Amniotic epithelial cell (primary cell): ENCODE results near the gene GTF2IRD1.
A peak's percentile ranks its signal among the peaks of the same experiment; 100 is the strongest.
"Not testable (repeated sequence)": the region's sequence is repeated elsewhere in the genome, so short reads cannot be mapped to it uniquely, and the experiment has no call there.

Source experiments
- DNase-seq: peaks from one replicate; pipeline ENCODE4 v3.0.0-alpha.2; 2010; ENCODE audit warnings: low read depth

The GTF2IRD1 gene

DNA sequence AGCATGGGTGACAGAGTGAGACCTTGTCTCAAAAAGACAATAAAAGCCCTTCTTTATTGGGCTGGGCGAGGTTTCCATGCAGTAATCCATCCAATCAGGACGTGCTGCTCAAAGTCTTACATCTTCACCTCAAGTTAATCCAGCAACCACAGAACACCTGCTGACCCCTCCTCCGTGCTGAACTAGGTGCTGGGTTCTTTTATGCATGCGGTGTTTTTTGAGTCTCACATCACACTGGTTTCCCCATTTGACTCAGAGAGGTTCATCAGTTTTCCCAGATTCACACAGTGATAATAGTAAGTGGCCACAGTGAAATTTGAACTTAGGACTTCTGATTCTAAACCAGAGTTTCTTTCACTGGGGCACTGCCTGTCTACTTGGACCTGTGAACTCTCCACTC lies 145.5 kb downstream of the GTF2IRD1 start:
- no peak for DNase-seq

- no peak for DNase-seq
These were observed 150.8 kb downstream of the GTF2IRD1 start for GRCh38 chr7:74604326-74605020.

DNA sequence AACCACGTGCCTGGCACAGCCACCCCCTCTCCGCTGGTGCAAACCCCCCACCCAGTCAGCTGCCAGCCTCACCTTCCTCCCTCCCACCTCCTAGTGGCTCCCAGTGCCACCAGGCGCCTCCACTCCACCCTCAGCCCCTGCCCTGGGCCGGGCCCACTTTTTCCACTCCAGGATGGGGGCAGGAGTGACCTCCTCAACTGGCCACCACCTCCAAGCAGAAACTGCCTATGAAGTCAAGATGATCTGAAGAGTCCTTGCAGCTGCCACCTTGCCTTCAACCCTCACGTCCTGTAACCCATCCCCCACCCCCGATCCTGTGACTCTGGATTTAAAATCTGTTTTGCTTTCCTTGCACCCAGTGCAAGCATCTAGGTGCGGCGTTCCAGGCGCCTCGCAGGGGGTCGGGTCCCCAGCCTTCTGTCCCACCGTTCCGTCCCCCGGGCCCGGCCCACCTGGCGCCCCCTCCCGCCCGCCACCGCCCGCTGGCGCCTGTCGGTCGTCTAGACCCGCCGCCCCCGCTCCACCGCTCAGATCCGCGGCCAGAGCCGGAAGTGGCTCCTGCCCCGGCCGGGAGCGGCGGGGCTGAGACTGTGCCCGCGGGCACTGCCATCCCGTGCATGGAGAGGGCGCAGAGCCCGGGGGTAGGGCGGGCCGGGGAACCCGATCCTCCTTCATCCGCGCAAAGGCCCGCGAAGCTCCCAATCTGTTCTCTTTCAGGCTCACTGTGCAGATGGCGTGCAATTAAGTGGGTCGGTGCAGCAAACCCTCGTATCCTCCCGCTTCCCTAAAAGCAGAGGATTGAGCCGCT lies 152.6 kb downstream of the GTF2IRD1 start:
- no peak for DNase-seq

DNA sequence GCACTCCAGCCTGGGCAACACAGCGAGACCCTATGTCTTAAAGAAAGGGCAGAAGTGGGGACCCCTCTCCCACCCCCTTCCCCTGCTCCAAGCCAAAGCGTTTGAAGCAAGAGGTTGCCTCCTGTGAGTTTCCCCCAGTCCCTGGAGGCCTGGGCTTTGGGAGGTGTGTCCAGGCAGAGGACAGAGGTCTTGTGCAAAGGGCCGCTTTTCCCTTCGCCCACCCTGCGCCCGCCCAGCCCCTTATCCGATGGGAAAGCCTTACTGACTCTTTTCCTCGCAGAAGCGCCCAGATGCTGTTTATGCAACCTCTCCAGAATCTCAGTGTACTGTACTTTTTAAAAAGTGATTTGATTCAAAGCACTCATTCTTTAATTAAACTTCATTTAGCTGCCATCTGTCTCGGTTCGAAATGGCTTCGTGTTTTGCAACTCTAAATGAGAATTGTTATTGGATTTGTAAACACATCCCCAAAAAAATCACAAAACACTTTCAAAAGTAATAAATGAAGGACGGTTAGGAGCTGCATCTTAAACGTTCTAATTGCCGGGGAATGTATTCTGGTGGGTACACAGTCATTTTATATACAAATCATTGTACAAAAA lies 153.3 kb downstream of the GTF2IRD1 start:
- no peak for DNase-seq

GRCh38 chr7:74612015-74612829 lies 158.5 kb downstream of the GTF2IRD1 start:
- peak; percentile 42 for DNase-seq

DNA sequence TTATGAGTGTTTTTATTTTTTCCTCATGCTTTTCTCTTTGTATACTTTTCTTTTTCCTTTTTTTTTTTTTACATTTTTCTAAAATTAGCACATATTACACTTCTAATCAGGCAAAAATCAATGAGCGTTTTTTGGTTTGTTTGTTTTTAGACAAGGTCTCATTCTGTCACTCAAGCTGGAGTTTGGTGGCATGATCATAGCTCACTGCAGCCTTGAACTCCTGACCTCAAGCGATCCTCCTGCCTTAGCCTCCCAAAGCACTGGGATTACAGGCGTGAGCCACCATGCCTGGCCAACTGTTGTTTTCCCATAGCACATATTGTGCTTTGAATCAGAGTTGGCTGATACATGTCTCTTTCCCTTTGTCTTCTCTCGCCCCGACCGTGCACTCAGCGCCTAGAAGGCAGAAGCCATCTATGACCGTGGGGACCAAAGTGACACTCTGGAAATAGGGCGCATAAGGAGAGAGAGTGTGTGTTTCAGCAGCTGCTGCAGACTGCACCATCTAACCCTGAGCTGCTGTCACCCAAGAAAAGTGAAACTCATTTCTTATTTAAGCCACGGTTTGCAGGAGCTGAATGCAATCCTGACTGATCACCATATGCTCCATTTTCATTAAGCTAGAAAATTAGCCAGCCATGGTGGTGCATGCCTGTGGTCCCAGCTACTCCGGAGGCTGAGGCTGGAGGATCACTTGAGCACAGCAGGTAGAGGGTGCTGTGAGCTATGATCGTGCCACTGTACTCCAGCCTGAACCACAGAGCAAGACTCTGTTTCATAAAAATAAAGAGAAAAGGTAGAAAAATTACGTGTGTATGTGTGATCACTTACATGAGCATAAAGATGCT lies 162.5 kb downstream of the GTF2IRD1 start:
- DNase-seq = no peak

GRCh38 chr7:74617180-74617744 lies 163.6 kb downstream of the GTF2IRD1 start:
- peak; percentile 12 for DNase-seq

GRCh38 chr7:74619235-74619860 lies 165.6 kb downstream of the GTF2IRD1 start:
- no peak for DNase-seq

GRCh38 chr7:74622228-74622749 lies 168.6 kb downstream of the GTF2IRD1 start:
- no peak for DNase-seq

DNA sequence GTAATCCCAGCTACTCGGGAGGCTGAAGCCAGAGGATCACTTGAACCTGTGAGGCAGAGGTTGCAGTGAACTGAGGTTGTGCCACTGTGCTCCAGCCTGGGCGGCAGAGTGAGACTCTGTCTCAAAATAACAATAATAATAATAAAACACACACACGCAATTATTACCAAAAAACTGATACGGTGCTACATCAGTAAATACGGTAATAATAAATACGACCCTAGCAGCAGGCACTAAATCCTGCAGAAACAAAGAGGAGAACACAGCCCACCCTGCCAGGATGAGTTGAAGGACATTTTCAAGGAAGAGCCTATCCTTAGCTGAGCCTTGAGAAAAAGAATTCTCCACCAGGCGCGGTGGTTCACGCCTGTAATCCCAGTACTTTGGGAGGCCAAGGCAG lies 169.4 kb downstream of the GTF2IRD1 start:
- no peak for DNase-seq

- DNase-seq = peak; percentile 70
These were observed 171.7 kb downstream of the GTF2IRD1 start for GRCh38 chr7:74625446-74625845.

DNA sequence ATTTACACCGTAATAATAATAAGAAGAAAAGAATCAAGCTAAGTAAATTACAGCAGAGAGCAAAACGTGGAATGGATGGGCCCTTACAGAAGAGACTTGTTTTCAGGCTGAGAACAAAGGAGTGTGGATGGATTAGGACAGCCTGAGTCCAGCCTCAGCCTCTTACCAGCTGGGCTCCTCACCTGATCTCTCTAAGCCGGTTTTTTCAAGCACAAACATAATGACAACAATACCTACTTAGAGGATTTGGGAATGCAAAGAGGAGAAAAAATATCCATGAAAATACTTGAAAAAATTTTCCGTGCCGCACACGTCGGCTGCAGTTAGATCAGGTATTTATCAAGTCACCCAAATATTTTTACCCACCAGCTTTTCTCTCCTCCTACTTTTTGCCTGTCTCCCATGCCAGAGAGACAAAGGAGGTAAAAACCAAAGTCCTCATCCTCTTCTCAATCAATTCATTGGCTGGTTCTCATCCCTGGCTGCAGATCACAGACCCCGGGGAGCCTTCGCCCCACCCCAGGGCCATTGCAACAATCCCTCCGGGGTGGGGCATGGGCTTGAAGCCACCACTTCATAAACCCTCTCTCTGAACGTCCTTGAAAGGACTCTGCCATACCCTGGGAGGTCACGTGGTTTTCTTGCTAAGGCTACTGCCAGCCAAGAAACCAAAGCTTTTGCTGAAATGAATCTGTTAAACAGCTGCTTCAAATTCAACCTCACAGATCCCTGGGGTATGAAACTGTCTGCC lies 174.1 kb downstream of the GTF2IRD1 start:
- peak; percentile 32 for DNase-seq

DNA sequence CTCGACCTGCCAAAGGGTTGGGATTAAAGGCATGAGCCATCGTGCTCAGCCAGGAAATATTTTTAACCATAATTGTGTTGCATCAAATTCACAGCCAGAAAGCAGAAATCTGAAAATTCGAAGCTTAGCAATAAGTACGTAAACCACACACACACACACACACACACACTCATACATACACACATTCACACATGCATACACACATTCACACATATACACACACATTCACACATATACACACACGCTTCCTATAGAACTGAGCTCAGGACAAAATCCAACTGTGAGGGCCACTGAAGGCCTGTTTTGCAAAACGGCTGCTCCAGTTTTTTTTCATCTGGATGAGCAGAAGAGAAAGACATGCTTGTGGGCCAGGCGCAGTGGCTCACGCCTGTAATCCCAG lies 178.8 kb downstream of the GTF2IRD1 start:
- DNase-seq = no peak

GRCh38 chr7:74633451-74633921 lies 179.8 kb downstream of the GTF2IRD1 start:
- DNase-seq = no peak

DNA sequence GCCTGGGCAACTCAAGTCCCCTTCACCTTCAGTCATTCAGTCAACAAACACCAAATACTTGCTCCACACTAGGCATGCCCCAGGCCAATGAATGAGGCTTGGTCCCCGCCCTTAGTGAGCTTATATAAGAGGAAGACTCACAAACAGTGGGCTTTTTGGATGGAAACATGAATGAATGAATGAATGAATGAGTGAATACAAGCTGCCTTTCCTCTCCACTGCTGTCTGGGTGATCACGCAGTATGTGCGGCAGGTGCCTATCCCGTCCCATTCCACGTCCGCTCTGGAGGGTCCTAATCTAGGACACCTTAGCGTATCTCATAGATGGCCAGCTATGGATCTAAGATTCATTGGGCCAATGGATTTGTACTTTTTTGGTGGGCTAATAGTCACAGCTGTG lies 184.0 kb downstream of the GTF2IRD1 start:
- no peak for DNase-seq

DNA sequence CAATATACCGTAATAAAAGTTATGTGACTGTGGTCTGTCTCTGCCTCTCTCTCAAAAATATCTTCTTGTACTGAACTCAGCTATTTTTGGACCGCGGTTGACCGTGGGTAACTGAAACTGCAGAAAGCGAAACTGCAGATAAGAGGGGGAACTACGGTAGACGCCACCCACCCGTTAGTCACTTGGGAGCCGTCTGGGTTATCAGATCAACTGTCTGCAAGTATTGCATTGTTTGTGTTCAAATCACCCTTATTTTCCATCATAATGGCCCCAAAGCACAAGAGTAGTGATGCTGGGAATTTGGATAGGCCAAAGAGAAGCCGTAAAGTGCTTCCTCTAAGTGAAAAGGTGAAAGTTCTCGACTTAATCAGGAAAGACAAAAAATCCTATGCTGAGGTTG lies 196.3 kb downstream of the GTF2IRD1 start:
- peak; percentile 85 for DNase-seq

DNA sequence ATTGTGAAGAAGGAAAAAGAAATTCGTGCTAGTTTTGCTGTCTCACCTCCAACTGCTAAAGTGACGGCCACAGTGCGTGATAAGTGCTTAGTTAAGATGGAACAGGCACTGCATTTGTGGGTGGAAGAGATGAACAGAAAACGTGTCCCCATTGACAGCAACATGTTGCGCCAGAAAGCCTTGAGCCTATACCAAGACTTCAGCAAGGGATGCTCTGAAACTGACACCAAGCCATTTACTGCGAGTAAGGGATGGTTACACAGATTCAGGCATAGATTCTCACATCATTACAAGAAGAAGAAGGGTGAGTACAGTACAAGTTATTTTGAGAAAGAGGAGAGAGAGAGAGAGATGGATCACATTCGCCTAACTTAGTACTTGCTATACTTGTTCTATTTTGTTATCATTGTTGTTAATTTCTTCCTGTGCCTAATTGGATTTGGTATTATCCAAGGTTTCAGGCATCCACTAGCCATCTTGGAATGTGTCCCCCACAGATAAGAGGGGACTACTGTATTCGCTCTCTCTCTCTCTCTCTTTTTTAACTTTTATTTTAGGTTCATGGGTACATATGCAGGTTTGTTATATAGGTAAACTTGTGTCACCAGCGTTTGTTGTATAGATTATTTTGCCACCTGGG lies 196.9 kb downstream of the GTF2IRD1 start:
- not testable (repeated sequence) for DNase-seq

- not testable (repeated sequence) for DNase-seq
These were observed 197.4 kb downstream of the GTF2IRD1 start for GRCh38 chr7:74651133-74651504.
